Stimulated activated naive CD8-positive, alpha-beta T cell treated with anti-CD3 and anti-CD28 coated beads, Interleukin-15, Interleukin-2, amounts not matched to agents 100 U/mL and 50 U/mL, for 24 hours (primary cell): ENCODE results near the gene ADGRB3.
"Not testable (repeated sequence)": the region's sequence is repeated elsewhere in the genome, so short reads cannot be mapped to it uniquely, and the experiment has no call there.

Experiments
- ATAC-seq: fragments of 150-1000 bp; cut with Tn5 transposase; one replicate; pipeline ENCODE4 v1.10.0; 2021
- DNase-seq: peaks from one replicate; pipeline ENCODE4 v3.0.0; 2021

The ADGRB3 gene

GRCh38 chr6:69433116-69433515 lies 798.0 kb downstream of the ADGRB3 start:
- not testable (repeated sequence) for ATAC-seq, DNase-seq

- DNase-seq: no peak
- no peak for ATAC-seq
Measured at GRCh38 chr6:69438113-69438512, 803.0 kb downstream of the ADGRB3 start.
